K562 (cell line): ENCODE data around the gene SDC1. TPM values are rescaled to one million over a fixed set of nuclear protein-coding genes. Genes with fewer than 3 reads are reported as not detected.
A peak's percentile ranks its signal among the peaks of the same experiment; 100 is the strongest.

Source experiments
- ATAC-seq: fragments of 200-7000 bp; cut with Tn5 transposase; 3 replicates; pipeline ENCODE4 v1.9.1; 2020; ENCODE audit warnings: moderate library complexity
- BruUV-seq: library from RNA; stranded (reverse); fragments of 400-500 nt; replicated peaks from 2 replicates; lab custom pipeline; 2021; lab: Mats Ljungman, UMichigan
- CTCF ChIA-PET: fragments of 300-600 bp; formaldehyde crosslinking; extraction: SDS; loops from one replicate; lab custom pipeline; 2021; ENCODE audit warnings: low intra/inter-chr PET ratio; lab: Yijun Ruan, JAX
- POLR2A ChIA-PET: fragments of 300-600, 350-650 bp; sonication (Branson Sonifier 250); formaldehyde crosslinking; extraction: SDS; loops from one replicate; lab custom pipeline; 2021; ENCODE audit warnings: antibody characterized with exemption, inconsistent platforms; lab: Yijun Ruan, JAX
- DNase-seq, 4 experiments: peaks; one replicate each; pipeline versions ENCODE4 v3.0.0 to v3.0.0-alpha.2; 2011 to 2018; ENCODE audit warnings: low spot score in 3 of 4, mixed read lengths in 3 of 4; ENCODE audit errors: extremely low read depth in 1 of 4
- FAIRE-seq: peaks from 2 replicates; lab custom pipeline; 2011; peaks lifted over from hg19 to GRCh38; lab: Jason Lieb, UNC
- H2AFZ ChIP-seq: 2 replicates; pipeline ENCODE4 v1.6.0; 2011; ENCODE audit warnings: low read depth, low read length, control low read depth, inconsistent platforms
- H3K27ac ChIP-seq: fragments of 200-600 bp; 3 replicates; pipeline ENCODE4 v1.8.0; 2011; ENCODE audit warnings: low read depth, mild to moderate bottlenecking, control low read depth, inconsistent platforms, low read length, moderate library complexity, mixed read lengths; ENCODE audit errors: extremely low read depth
- H3K27me3 ChIP-seq, 2 experiments: fragments of 300-600 bp in 1 of 2; 2 replicates in 1 of 2; 3 replicates in 1 of 2; pipeline versions ENCODE4 v1.6.0 to v1.8.0; 2011; ENCODE audit warnings: inconsistent platforms in 2 of 2, low read length in 2 of 2, mild to moderate bottlenecking in 1 of 2, mixed read lengths in 1 of 2, moderate library complexity in 1 of 2; ENCODE audit not compliant: control insufficient read depth in 2 of 2, insufficient read depth in 2 of 2
- H3K36me3 ChIP-seq: fragments of 300-600 bp; 3 replicates; pipeline ENCODE4 v1.8.0; 2011; ENCODE audit warnings: mild to moderate bottlenecking, low read length, inconsistent platforms; ENCODE audit not compliant: control insufficient read depth, insufficient read depth
- H3K4me1 ChIP-seq, 2 experiments: fragments of 200-600 bp in 1 of 2; replicated peaks in 1 of 2; 2 replicates in 1 of 2; 3 replicates in 1 of 2; pipeline versions ENCODE4 v1.5.1 to v1.8.0; 2011; ENCODE audit warnings: inconsistent platforms in 2 of 2, low read length in 2 of 2, mild to moderate bottlenecking in 1 of 2, mixed read lengths in 1 of 2, moderate library complexity in 1 of 2; ENCODE audit not compliant: control insufficient read depth in 2 of 2, insufficient read depth in 2 of 2
- H3K4me2 ChIP-seq: 2 replicates; pipeline ENCODE4 v1.6.1; 2011; ENCODE audit warnings: low read length, control low read depth, inconsistent platforms, mixed read lengths; ENCODE audit not compliant: insufficient read depth
- H3K4me3 ChIP-seq: fragments of 200-600 bp; sonication (generic), shearing (Covaris generic); 2 replicates; pipeline ENCODE4 v1.5.1; 2016; ENCODE audit warnings: control low read depth, inconsistent platforms
- H3K79me2 ChIP-seq: fragments of 200-600 bp; 3 replicates; pipeline ENCODE4 v1.8.0; 2011; ENCODE audit warnings: low read length, inconsistent platforms; ENCODE audit not compliant: control insufficient read depth, insufficient read depth
- H3K9ac ChIP-seq, 2 experiments: 2 replicates each; pipeline versions ENCODE4 v1.6.0 to v1.6.1; 2011; ENCODE audit warnings: low read depth in 2 of 2, low read length in 2 of 2, control low read depth in 1 of 2, inconsistent platforms in 1 of 2, mild to moderate bottlenecking in 1 of 2, mixed read lengths in 1 of 2; ENCODE audit not compliant: insufficient read depth in 1 of 2
- H3K9me1 ChIP-seq: one replicate; pipeline ENCODE4 v1.6.0; 2011; ENCODE audit warnings: inconsistent platforms, mild to moderate bottlenecking, low read length, moderate library complexity; ENCODE audit not compliant: control insufficient read depth, insufficient read depth
- H3K9me3 ChIP-seq: replicated peaks from 2 replicates; pipeline ENCODE4 v1.5.1; 2011; ENCODE audit warnings: low read depth, low read length, inconsistent platforms; ENCODE audit not compliant: control insufficient read depth, insufficient read depth
- H4K20me1 ChIP-seq: replicated peaks from 2 replicates; pipeline ENCODE4 v1.6.1; 2011; ENCODE audit warnings: low read length, inconsistent platforms, mixed read lengths; ENCODE audit not compliant: control insufficient read depth, insufficient read depth
- CBFA2T3 ChIP-seq: fragments of 450-650 bp; IDR thresholded peaks from 2 replicates; pipeline ENCODE4 v1.6.1; 2017
- CREM ChIP-seq: IDR thresholded peaks from 2 replicates; pipeline ENCODE4 v1.6.1; 2014; ENCODE audit warnings: antibody characterized with exemption, low read depth
- GABPB2 ChIP-seq: fragments of 250-450 bp; sonication (Bioruptor Pico); conservative IDR thresholded peaks from 2 replicates; pipeline ENCODE4 v1.5.1; 2021; ENCODE audit warnings: mild to moderate bottlenecking
- MLX ChIP-seq, 2 experiments: fragments of 450-650 bp in 1 of 2; sonication (generic) in 1 of 2; formaldehyde crosslinking; conservative IDR thresholded peaks; 2 replicates each; pipeline versions ENCODE4 v1.4.0 to v1.8.1; 2020 to 2022; ENCODE audit warnings: mild to moderate bottlenecking in 1 of 2, missing genetic modification reagents in 1 of 2
- NRF1 ChIP-seq, 2 experiments: fragments of 450-650 bp; IDR thresholded peaks in 1 of 2; conservative IDR thresholded peaks in 1 of 2; 2 replicates each; pipeline ENCODE4 v1.6.1; 2014; ENCODE audit warnings: mild to moderate bottlenecking in 2 of 2
- ZNF175 ChIP-seq: fragments of 200-800 bp; sonication (Bioruptor generic); IDR thresholded peaks from 2 replicates; pipeline ENCODE4 v1.6.1; 2016; ENCODE audit warnings: low read depth, mild to moderate bottlenecking, missing genetic modification characterization, missing compliant biosample characterization
- ZNF217 ChIP-seq: sonication (generic); formaldehyde crosslinking; IDR thresholded peaks from 2 replicates; pipeline ENCODE4 v1.8.0; 2022; ENCODE audit warnings: mild to moderate bottlenecking, missing genetic modification reagents
- ZNF274 ChIP-seq: IDR thresholded peaks from 2 replicates; pipeline ENCODE4 v1.6.1; 2011; ENCODE audit warnings: low read depth, mild to moderate bottlenecking, low read length, moderate library complexity, borderline replicate concordance
- ZNF316 ChIP-seq: fragments of 450-650 bp; IDR thresholded peaks from 2 replicates; pipeline ENCODE4 v1.6.1; 2016
- WGBS: fragments of 100-300 bp; shearing (Covaris generic); methylation state at CpG from one replicate; pipeline ENCODE4 v1.1.6; 2016; ENCODE audit warnings: low coverage, mixed read lengths; ENCODE audit not compliant: insufficient coverage; ENCODE audit errors: missing lambda C conversion rate; 5-methylcytosine and 5-hydroxymethylcytosine counted together
- in situ Hi-C: fragments of 300-500 bp; cut with MboI; formaldehyde crosslinking; loops from 4 replicates; pipeline ENCODE4 v1.15.0; 2018; ENCODE audit warnings: inconsistent platforms, mixed read lengths
- intact Hi-C: fragments of 100-400 bp; cut with micrococcal nuclease; formaldehyde crosslinking; loops from 2 replicates; pipeline ENCODE4 v1.14.2; 2022
- polyA plus RNA-seq, 8 experiments: library from polyadenylated mRNA; depleted of rRNA in 4 of 8; stranded (reverse) in 5 of 8; unstranded in 3 of 8; fragments of >200 nt; fragmentation: Nextera tagmentation in 2 of 8; fragmentation: Illumina TruSeq in 1 of 8; extraction: Ambion mirVana in 2 of 8; extraction: Trizol in 1 of 8; gene quantifications; 2 replicates each; pipeline versions ENCODE4 v1.2.1 to v1.2.3, GENCODE V29; 2011 to 2014; ENCODE audit warnings: inconsistent platforms in 1 of 8, missing spikeins in 1 of 8
- total RNA-seq, 7 experiments: library from RNA; depleted of rRNA in 6 of 7; stranded (reverse); fragments of >200 nt in 6 of 7; fragmentation: Illumina TruSeq in 2 of 7; extraction: Trizol in 2 of 7; gene quantifications; 2 replicates each; pipeline versions ENCODE4 v1.2.1 to v1.2.3, GENCODE V29; 2011 to 2021; ENCODE audit warnings: low replicate concordance in 1 of 7

The SDC1 gene
- total and polyA plus RNA-seq, 9 of the 15 experiments (the other 6 are each of a cell fraction or from before 2014, with no cell fraction given) = 0.06 to 2.7 (median 0.49) TPM

- TF ChIP-seq ZNF175 (CRISPR knock-in tag) (no peak), CBFA2T3 (no peak), ZNF217 (CRISPR knock-in tag) (no peak), ZNF274 (no peak), NRF1 (conservative IDR thresholded peaks at IDR 0.05 in 1 of 2, IDR thresholded peaks at IDR 0.05 in 1 of 2) (0 out of 4 replicates have a peak, but pooled peaks of 1 of the 2 experiments have one; percentile 34)
- TF ChIP-seq, all 486 proteins: peak for 4
These were observed 55.9 kb downstream of the SDC1 start (continued) for GRCh38 chr2:20168727-20169696.

- H3K9me3 ChIP-seq = no peaks in the 10 kb centered on the region
- WGBS = 16% methylated on average over 17 of the region's 17 CpGs
- in situ Hi-C loops = no loop called here
- intact Hi-C loops = no loop called here
- H3K4me1 ChIP-seq = peaks cover 0 to 9% of the 10 kb centered on the region in 2 experiments; a peak in 3 of 5 replicates
- H3K27me3 ChIP-seq = peaks cover 10 to 68% of the 10 kb centered on the region in 2 experiments
- ChIA-PET POLR2A (interaction anchor here (0.6 to 1.1 kb wide), 3 partner anchors 11 to 86 kb away, joined by 3 read pairs; no protein-coding TSS in a partner anchor), CTCF (no interaction called here)
- H3K4me2 ChIP-seq = no peak overlapping the region
- no peak overlapping the region for H2AFZ ChIP-seq
- no peaks in the 10 kb centered on the region for H3K79me2 ChIP-seq
- H3K9me1 ChIP-seq = peaks cover 6% of the 10 kb centered on the region
- FAIRE-seq (no peak), DNase-seq (no peak), ATAC-seq (no peak)
- no peak overlapping the region for H3K9ac ChIP-seq
- no peak overlapping the region for H3K4me3 ChIP-seq
- no peaks in the 10 kb centered on the region; the same call in 1 of the 2 replicates for H4K20me1 ChIP-seq
- no peak overlapping the region for H3K27ac ChIP-seq
- no peaks in the 10 kb centered on the region for H3K36me3 ChIP-seq
- BruUV-seq = no TSS peak
- TF ChIP-seq ZNF217 (CRISPR knock-in tag) (no peak), MLX (CRISPR knock-in tag; conservative IDR thresholded peaks at IDR 0.05) (no peak), GABPB2 (CRISPR knock-in tag) (no peak), CREM (no peak), ZNF316 (no peak)
These were observed 56.7 kb downstream of the SDC1 start for GRCh38 chr2:20168048-20168726.
